Large intestine (tissue), 12 donors: Measurements from ENCODE around the gene GBE1. TPM values are rescaled to one million over a fixed set of nuclear protein-coding genes. Genes with fewer than 3 reads are reported as not detected.

ENCODE experiments used
- DNase-seq, 2 donors: peaks; one replicate each; pipeline versions ENCODE4 v3.0.0 to v3.0.0-alpha.2; 2013
- H3K27ac ChIP-seq: one replicate; pipeline ENCODE4 v1.5.1; 2013; ENCODE audit warnings: low read length
- H3K27me3 ChIP-seq: 2 replicates; pipeline ENCODE4 v1.6.1; 2013; ENCODE audit warnings: low read length; ENCODE audit not compliant: control insufficient read depth, insufficient read depth
- H3K36me3 ChIP-seq: 2 replicates; pipeline ENCODE4 v1.6.1; 2013; ENCODE audit warnings: low read length; ENCODE audit not compliant: control insufficient read depth, insufficient read depth
- H3K4me1 ChIP-seq: one replicate; pipeline ENCODE4 v1.6.1; 2013; ENCODE audit warnings: low read length; ENCODE audit not compliant: control insufficient read depth, insufficient read depth
- H3K4me3 ChIP-seq: one replicate; pipeline ENCODE4 v1.5.1; 2013; ENCODE audit warnings: low read length
- H3K9me3 ChIP-seq: one replicate; pipeline ENCODE4 v1.6.1; 2013; ENCODE audit warnings: mild to moderate bottlenecking, low read depth, low read length, moderate library complexity; ENCODE audit not compliant: control insufficient read depth
- WGBS: methylation state at CpG from one replicate; pipeline ENCODE4 v1.1.5; 2013; ENCODE audit warnings: low lambda C conversion rate; ENCODE audit not compliant: insufficient coverage; 5-methylcytosine and 5-hydroxymethylcytosine counted together
- long read RNA-seq, 11 donors: transcript quantifications; one replicate each; lab custom pipeline, GENCODE V29; 2026
- polyA plus RNA-seq: library from polyadenylated mRNA; unstranded; fragments of 120-200 nt; gene quantifications from one replicate; pipeline ENCODE4 v1.2.1, GENCODE V29; 2013

Gene GBE1
- polyA plus RNA-seq, result 10.1 TPM
- long read RNA-seq, donor 1, partial matches to known transcripts, result 0 of 2 reads
- long read RNA-seq, donor 1, other reads (novel, unspliced or antisense), result 0 of 2 reads
- long read RNA-seq, donor 2, partial matches to known transcripts, result 0 of 2 reads
- long read RNA-seq, donor 2, other reads (novel, unspliced or antisense), result 0 of 2 reads
- long read RNA-seq, donor 3, result 0 reads
- long read RNA-seq, donor 4, result 0 reads
- long read RNA-seq, donor 5, partial matches to known transcripts, result 0 of 1 reads
- long read RNA-seq, donor 5, other reads (novel, unspliced or antisense), result 0 of 1 reads
- long read RNA-seq, donor 6, partial matches to known transcripts, result 5 of 9 reads
- long read RNA-seq, donor 6, other reads (novel, unspliced or antisense), result 0 of 9 reads
- long read RNA-seq, donor 7, result 0 reads
- long read RNA-seq, donor 8, partial matches to known transcripts, result 19 of 23 reads
- long read RNA-seq, donor 8, other reads (novel, unspliced or antisense), result 0 of 23 reads
- long read RNA-seq, donor 9, partial matches to known transcripts, result 8 of 10 reads
- long read RNA-seq, donor 9, other reads (novel, unspliced or antisense), result 0 of 10 reads
- long read RNA-seq, donor 10, partial matches to known transcripts, result 0 of 4 reads
- long read RNA-seq, donor 10, other reads (novel, unspliced or antisense), result 0 of 4 reads
- long read RNA-seq, donor 11, result 0 reads

DNA sequence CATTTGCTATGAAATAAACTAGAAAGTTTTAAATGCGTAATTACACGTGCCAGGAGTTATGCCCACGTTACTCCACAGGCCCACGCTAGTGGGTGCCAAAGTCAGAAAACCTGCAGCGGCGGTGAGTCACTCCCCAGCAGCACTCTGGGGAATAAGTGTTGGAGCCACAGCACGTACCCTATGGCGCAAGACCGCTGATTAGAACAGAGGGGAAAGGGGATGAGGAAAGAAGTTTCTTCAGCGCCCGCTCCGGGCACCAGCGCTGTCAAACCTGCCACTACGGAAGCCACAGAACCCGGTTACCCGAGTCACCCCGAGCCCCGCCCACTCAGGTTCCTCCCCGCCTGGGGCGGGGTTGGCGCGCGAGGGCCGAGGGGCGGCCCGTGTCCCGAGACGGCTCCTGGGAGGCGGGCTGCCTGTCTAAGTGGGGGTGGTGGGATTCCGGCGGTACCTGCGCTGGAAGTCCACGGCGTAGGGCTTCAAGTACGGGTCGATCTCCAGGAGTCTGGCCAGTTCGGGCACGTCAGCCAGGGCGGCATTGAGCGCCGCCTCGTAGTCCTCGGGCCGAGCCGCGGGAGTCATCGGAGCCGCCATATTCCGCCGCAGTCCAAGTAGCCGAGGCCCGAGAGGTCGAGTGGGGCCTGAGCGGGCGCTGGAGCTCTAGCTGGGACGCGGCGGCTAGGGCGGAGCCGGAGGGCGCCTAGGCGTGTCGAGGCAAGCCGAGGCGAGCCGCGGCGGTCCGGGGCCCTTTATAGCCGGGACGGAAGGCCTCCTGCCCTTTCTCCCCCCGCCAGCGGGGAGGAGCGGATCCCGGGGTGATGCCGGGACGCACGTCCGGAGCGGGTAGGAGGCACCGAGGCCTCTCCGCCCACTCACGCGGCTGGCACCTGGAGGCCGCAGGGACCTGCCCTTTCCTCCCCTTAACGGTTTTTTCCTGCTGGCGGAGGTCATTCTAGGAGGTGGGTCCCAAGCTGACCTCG is at the start of gene GBE1:
TSS of gene GBE1 (minus strand) at position 722 of the 980 bp plus-strand sequence. CDS start at position 594, 128 bp downstream.
- no CpG with 5 or more reads among the region's 88 CpGs for WGBS
- Histone ChIP-seq H3K4me1 (peaks cover 4% of the 10 kb centered on the region), H3K36me3 (no peaks in the 10 kb centered on the region), H3K27ac (peak within 1 kb of the TSS; percentile 99), H3K27me3 (no peaks in the 10 kb centered on the region), H3K9me3 (no peaks in the 10 kb centered on the region), H3K4me3 (peak within 1 kb of the TSS; percentile 90)
- peak; percentile 91 to 97 for DNase-seq

DNA sequence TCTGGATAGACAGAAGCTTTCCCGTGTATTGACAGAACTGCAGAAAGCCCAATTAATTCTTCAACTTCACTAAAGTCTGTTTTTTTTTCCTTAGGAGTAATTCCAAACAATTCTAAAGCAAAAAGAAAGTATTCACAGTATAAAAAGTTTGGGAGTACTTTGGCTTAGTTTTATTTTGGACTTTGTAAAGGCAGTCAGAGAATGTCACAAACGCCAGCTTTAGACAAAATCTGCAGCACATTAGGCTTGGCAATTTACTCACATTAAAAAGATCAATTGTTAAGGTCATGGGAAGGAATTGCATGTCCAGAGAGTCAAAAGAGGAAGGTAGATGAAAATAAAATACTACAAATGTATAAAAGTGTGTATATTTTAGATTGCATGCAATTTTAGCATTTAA is 47.5 kb upstream of the GBE1 start:
- no peak for DNase-seq
- no peak overlapping the region for H3K27ac ChIP-seq
- no peaks in the 10 kb centered on the region for H3K36me3 ChIP-seq
- 66% methylated on average over 2 of the region's 2 CpGs for WGBS
- H3K9me3 ChIP-seq, result peaks cover 7% of the 10 kb centered on the region
- no peak overlapping the region for H3K4me3 ChIP-seq
- no peaks in the 10 kb centered on the region for H3K27me3 ChIP-seq
- no peaks in the 10 kb centered on the region for H3K4me1 ChIP-seq

DNA sequence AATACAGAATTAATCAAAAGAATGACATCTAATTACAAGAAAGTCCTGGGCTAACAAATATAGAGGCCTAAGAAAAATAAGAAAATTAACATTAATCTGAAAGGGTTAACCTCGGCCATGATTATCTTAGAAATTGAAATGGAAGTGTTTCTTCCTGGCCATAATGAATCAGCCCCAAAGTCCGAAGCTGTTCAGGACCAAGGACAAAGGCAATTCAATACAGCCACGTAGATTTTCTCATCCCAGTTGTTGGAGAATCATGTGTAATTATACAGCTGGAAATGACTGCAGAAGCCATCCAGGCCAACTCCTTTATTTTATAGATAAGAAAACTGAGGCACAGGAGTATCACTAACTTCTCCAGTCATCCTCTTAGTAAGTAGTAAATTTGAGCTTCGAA is 38.0 kb upstream of the GBE1 start:
- no peaks in the 10 kb centered on the region for H3K36me3 ChIP-seq
- H3K9me3 ChIP-seq, result no peaks in the 10 kb centered on the region
- H3K27me3 ChIP-seq, result no peaks in the 10 kb centered on the region
- no peak for DNase-seq
- WGBS, result 67% methylated on average over 1 of the region's 4 CpGs
- no peaks in the 10 kb centered on the region for H3K4me1 ChIP-seq
- no peak overlapping the region for H3K27ac ChIP-seq
- H3K4me3 ChIP-seq, result no peak overlapping the region

GRCh38 chr3:81793410-81793809 is 32.0 kb upstream of the GBE1 start:
- Histone ChIP-seq H3K36me3 (no peaks in the 10 kb centered on the region), H3K4me3 (no peak overlapping the region), H3K27ac (no peak overlapping the region), H3K4me1 (no peaks in the 10 kb centered on the region), H3K27me3 (no peaks in the 10 kb centered on the region), H3K9me3 (no peaks in the 10 kb centered on the region)
- DNase-seq, result no peak

DNA sequence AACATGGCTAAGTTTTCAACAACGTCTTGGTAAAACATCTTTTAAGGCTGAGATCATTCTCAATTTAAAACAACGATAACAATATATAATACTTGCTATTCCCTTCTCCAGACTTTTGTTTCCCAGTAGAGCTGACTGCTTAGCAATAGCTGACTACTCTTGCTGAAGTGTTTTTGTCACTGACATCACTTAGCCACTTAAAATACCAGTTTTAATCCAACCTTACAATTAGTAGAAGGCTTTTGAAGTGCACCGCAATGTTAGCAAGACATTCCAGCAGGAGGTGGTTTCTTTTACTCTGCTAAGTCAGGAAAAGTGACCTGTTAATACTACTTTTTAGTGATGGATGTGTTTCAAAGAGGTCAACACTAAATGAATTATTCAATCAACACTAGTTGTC is 28.7 kb upstream of the GBE1 start:
- Histone ChIP-seq H3K36me3 (no peaks in the 10 kb centered on the region), H3K9me3 (no peaks in the 10 kb centered on the region), H3K4me3 (no peak overlapping the region), H3K27ac (no peak overlapping the region), H3K4me1 (no peaks in the 10 kb centered on the region), H3K27me3 (no peaks in the 10 kb centered on the region)
- DNase-seq, result no peak
- no CpG with 5 or more reads among the region's 3 CpGs for WGBS

DNA sequence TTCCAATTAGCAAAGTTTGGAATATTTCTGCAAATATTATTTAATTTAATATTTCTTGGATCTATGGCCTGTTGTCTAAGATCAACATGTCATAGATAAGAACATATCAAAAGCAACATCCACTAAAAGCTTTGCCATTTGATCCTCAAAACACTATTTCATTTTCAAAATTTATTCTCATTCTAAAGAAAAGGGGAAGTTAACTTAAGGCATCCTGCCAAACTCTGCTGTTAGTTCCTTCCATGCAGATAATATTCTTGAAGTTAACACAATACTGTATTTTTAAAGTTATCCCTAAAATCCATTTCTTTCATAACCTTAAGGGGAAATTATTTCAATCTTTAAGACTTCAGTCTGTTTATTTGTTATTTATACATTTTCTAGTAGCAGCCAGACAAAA is 28.2 kb upstream of the GBE1 start:
- Histone ChIP-seq H3K4me3 (no peak overlapping the region), H3K4me1 (no peaks in the 10 kb centered on the region), H3K9me3 (no peaks in the 10 kb centered on the region), H3K27ac (no peak overlapping the region), H3K27me3 (no peaks in the 10 kb centered on the region), H3K36me3 (no peaks in the 10 kb centered on the region)
- DNase-seq, result no peak

- Histone ChIP-seq H3K36me3 (no peaks in the 10 kb centered on the region), H3K4me3 (no peak overlapping the region), H3K4me1 (no peaks in the 10 kb centered on the region), H3K27me3 (no peaks in the 10 kb centered on the region), H3K9me3 (no peaks in the 10 kb centered on the region), H3K27ac (no peak overlapping the region)
- no peak for DNase-seq
- no CpG with 5 or more reads among the region's 2 CpGs for WGBS
Observed at GRCh38 chr3:81788610-81789009, 27.2 kb upstream of the GBE1 start.

DNA sequence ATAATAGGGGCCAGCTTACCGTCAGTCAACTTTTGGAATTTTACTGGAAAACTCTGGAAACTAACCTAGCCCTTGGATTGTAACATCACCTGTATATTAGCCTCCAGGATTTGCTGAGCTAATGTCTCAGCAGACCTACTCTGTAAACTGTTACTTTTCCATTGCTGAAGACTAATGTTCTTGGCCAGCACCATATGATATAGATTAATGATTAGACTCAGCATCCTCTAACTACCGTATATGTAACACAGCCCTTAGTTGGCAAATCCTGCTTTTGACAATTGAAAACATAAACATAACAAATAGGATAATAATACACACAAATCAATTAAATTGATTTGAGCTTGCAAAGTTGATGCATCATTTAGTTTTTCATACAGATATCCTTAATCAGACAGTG is 26.6 kb upstream of the GBE1 start:
- 80% methylated on average over 1 of the region's 2 CpGs for WGBS

GRCh38 chr3:81782585-81782984 is 21.1 kb upstream of the GBE1 start:
- Histone ChIP-seq H3K4me1 (no peaks in the 10 kb centered on the region), H3K36me3 (no peaks in the 10 kb centered on the region)

More for the DNA sequence above, 26.6 kb upstream of the GBE1 start:
- Histone ChIP-seq H3K4me3 (no peak overlapping the region), H3K9me3 (no peaks in the 10 kb centered on the region), H3K4me1 (no peaks in the 10 kb centered on the region), H3K27me3 (no peaks in the 10 kb centered on the region), H3K36me3 (no peaks in the 10 kb centered on the region), H3K27ac (no peak overlapping the region)
- DNase-seq, result no peak

GRCh38 chr3:81778678-81779182 is 17.3 kb upstream of the GBE1 start:
- no peak overlapping the region for H3K27ac ChIP-seq
- no peaks in the 10 kb centered on the region for H3K27me3 ChIP-seq
- no peaks in the 10 kb centered on the region for H3K9me3 ChIP-seq
- no peak overlapping the region for H3K4me3 ChIP-seq
- no peaks in the 10 kb centered on the region for H3K4me1 ChIP-seq
- no peaks in the 10 kb centered on the region for H3K36me3 ChIP-seq
- WGBS, result 86% methylated on average over 1 of the region's 4 CpGs
- DNase-seq, result no peak

More at GRCh38 chr3:81782585-81782984, 21.1 kb upstream of the GBE1 start:
- Histone ChIP-seq H3K27ac (no peak overlapping the region), H3K4me3 (no peak overlapping the region), H3K9me3 (no peaks in the 10 kb centered on the region), H3K27me3 (no peaks in the 10 kb centered on the region)
- WGBS, result 100% methylated on average over 1 of the region's 3 CpGs
- DNase-seq, result no peak
